Endothelial cell (in vitro differentiated cells): ENCODE results near the gene THRB. TPM values are rescaled to one million over a fixed set of nuclear protein-coding genes. Genes with fewer than 3 reads are reported as not detected.

ENCODE experiments used
- DNase-seq: peaks from one replicate; pipeline ENCODE4 v3.0.0; 2021; ENCODE audit warnings: low spot score
- H3K27ac Mint-ChIP-seq: one replicate; pipeline ENCODE4 v1.8.0; 2021; ENCODE audit warnings: mixed read lengths, inconsistent platforms; ENCODE audit not compliant: unreplicated experiment
- H3K27me3 Mint-ChIP-seq: one replicate; pipeline ENCODE4 v1.8.0; 2021; ENCODE audit warnings: mild to moderate bottlenecking, moderate library complexity, mixed read lengths, inconsistent platforms; ENCODE audit not compliant: unreplicated experiment
- H3K36me3 Mint-ChIP-seq: one replicate; pipeline ENCODE4 v1.8.0; 2021; ENCODE audit warnings: mild to moderate bottlenecking, low read depth, mixed read lengths, inconsistent platforms; ENCODE audit not compliant: unreplicated experiment
- H3K4me1 Mint-ChIP-seq: one replicate; pipeline ENCODE4 v1.8.0; 2021; ENCODE audit warnings: mild to moderate bottlenecking, mixed read lengths, inconsistent platforms; ENCODE audit not compliant: unreplicated experiment
- H3K4me3 Mint-ChIP-seq: one replicate; pipeline ENCODE4 v1.8.0; 2021; ENCODE audit warnings: mild to moderate bottlenecking, mixed read lengths, inconsistent platforms; ENCODE audit not compliant: unreplicated experiment
- H3K9me3 Mint-ChIP-seq: one replicate; pipeline ENCODE4 v1.8.0; 2021; ENCODE audit warnings: mixed read lengths, inconsistent platforms; ENCODE audit not compliant: unreplicated experiment
- CTCF ChIP-seq: fragments of 200-600 bp; sonication (generic); IDR thresholded peaks from one replicate; pipeline ENCODE4 v1.5.0; 2021; ENCODE audit warnings: antibody characterized with exemption; ENCODE audit not compliant: unreplicated experiment
- total RNA-seq: library from RNA; stranded (reverse); fragmentation: NEBNext Ultra II Directional; extraction: Animal tissue kit (Norgen Biotek cat#: 25700); gene quantifications from one replicate; pipeline ENCODE4 v1.2.1, GENCODE V29; 2021; ENCODE audit not compliant: unreplicated experiment

THRB gene
- total RNA-seq, 1 donor from 2014 or later: 0.38 TPM

GRCh38 chr3:24443476-24443875 lies 51.2 kb downstream of the THRB start:
- Mint-ChIP-seq H3K4me3 (no peak overlapping the region), H3K27ac (no peak overlapping the region), H3K4me1 (no peaks in the 10 kb centered on the region), H3K36me3 (no peaks in the 10 kb centered on the region), H3K27me3 (no peaks in the 10 kb centered on the region), H3K9me3 (no peaks in the 10 kb centered on the region)
- no peak for TF ChIP-seq CTCF
- DNase-seq: no peak

- H3K9me3 Mint-ChIP-seq: no peaks in the 10 kb centered on the region
- no peak overlapping the region for H3K27ac Mint-ChIP-seq
- H3K36me3 Mint-ChIP-seq: no peaks in the 10 kb centered on the region
- no peak overlapping the region for H3K4me3 Mint-ChIP-seq
- DNase-seq: no peak
- no peaks in the 10 kb centered on the region for H3K27me3 Mint-ChIP-seq
- no peak for TF ChIP-seq CTCF
- no peaks in the 10 kb centered on the region for H3K4me1 Mint-ChIP-seq
Observed at GRCh38 chr3:24440760-24441464, 53.7 kb downstream of the THRB start.

GRCh38 chr3:24439021-24439420 lies 55.6 kb downstream of the THRB start:
- TF ChIP-seq CTCF: no peak
- H3K36me3 Mint-ChIP-seq: no peaks in the 10 kb centered on the region
- H3K4me3 Mint-ChIP-seq: no peak overlapping the region
- no peak for DNase-seq
- no peak overlapping the region for H3K27ac Mint-ChIP-seq
- H3K4me1 Mint-ChIP-seq: no peaks in the 10 kb centered on the region
- H3K27me3 Mint-ChIP-seq: peaks cover 3% of the 10 kb centered on the region
- H3K9me3 Mint-ChIP-seq: no peaks in the 10 kb centered on the region

GRCh38 chr3:24437326-24437725 lies 57.3 kb downstream of the THRB start:
- H3K27ac Mint-ChIP-seq: no peak overlapping the region
- H3K9me3 Mint-ChIP-seq: no peaks in the 10 kb centered on the region
- no peaks in the 10 kb centered on the region for H3K4me1 Mint-ChIP-seq
- no peak for DNase-seq
- peaks cover 3% of the 10 kb centered on the region for H3K27me3 Mint-ChIP-seq
- TF ChIP-seq CTCF: no peak
- no peaks in the 10 kb centered on the region for H3K36me3 Mint-ChIP-seq
- H3K4me3 Mint-ChIP-seq: no peak overlapping the region

- no peaks in the 10 kb centered on the region for H3K4me1 Mint-ChIP-seq
- H3K27me3 Mint-ChIP-seq: peaks cover 4% of the 10 kb centered on the region
- no peaks in the 10 kb centered on the region for H3K9me3 Mint-ChIP-seq
- no peak overlapping the region for H3K4me3 Mint-ChIP-seq
- no peaks in the 10 kb centered on the region for H3K36me3 Mint-ChIP-seq
- no peak overlapping the region for H3K27ac Mint-ChIP-seq
- TF ChIP-seq CTCF: no peak
- DNase-seq: no peak
Observed at GRCh38 chr3:24435584-24435983, 59.1 kb downstream of the THRB start.
